ENCODE measurements around the gene GALNTL6. TPM values are rescaled to one million over a fixed set of nuclear protein-coding genes. Genes with fewer than 3 reads are reported as not detected.

Gene GALNTL6
- total and polyA plus RNA-seq, 2 experiments from 2014 or later, result 0.38 to 0.40 TPM

DNA sequence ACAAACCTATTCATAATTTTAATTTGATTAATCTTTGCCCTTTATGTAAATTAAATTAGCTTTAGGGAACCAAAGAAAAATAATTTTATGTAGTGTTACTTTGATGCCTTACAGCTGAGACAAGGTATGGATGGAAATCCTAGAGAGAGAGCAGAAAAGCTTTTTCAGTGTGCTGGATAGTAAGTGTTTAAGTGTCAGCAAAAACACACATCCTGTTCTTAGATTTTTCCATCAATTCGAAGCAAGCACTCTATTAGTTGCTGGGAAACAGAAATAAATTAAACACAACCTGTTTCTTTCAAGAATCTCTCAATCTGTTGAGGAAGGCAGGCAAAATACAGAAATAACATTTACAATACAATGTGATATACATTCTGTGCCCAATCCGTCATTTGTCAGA lies 327.8 kb downstream of the GALNTL6 start:
- no peak overlapping the region for H3K4me3 ChIP-seq
- H3K4me3 Mint-ChIP-seq, result no peak overlapping the region
- DNase-seq (ENCODE audit: low spot score) (no peak), ATAC-seq (no peak)
- H3K36me3 Mint-ChIP-seq (ENCODE audit: low read depth), result no peaks in the 10 kb centered on the region
- H3F3A ChIP-seq (replicated peaks; ENCODE audit: low read depth), result no peaks in the 10 kb centered on the region
- H3K27ac ChIP-seq (ENCODE audit: low read depth), result no peak overlapping the region
- H3K4me1 ChIP-seq (ENCODE audit: insufficient read depth), result no peaks in the 10 kb centered on the region
- H4K20me1 ChIP-seq (replicated peaks; ENCODE audit: insufficient read depth), result no peaks in the 10 kb centered on the region
- H3K4me2 ChIP-seq, result no peak overlapping the region
- no peaks in the 10 kb centered on the region for H3K4me1 Mint-ChIP-seq
- H3K79me2 ChIP-seq (replicated peaks; ENCODE audit: insufficient read depth), result no peaks in the 10 kb centered on the region
- no peak overlapping the region for H2AFZ ChIP-seq
- no peaks in the 10 kb centered on the region for H3K9me3 Mint-ChIP-seq
- no peaks in the 10 kb centered on the region for H3K36me3 ChIP-seq (ENCODE audit: insufficient read depth)
- no peaks in the 10 kb centered on the region for H3K27me3 Mint-ChIP-seq (ENCODE audit: insufficient read depth, low read depth, poor library complexity)
- no peak overlapping the region for H3K27ac Mint-ChIP-seq
- H3K27me3 ChIP-seq (ENCODE audit: insufficient read depth), result no peaks in the 10 kb centered on the region
- H3K9me2 ChIP-seq (ENCODE audit: insufficient read depth), result no peaks in the 10 kb centered on the region
- TF ChIP-seq EZH2 (IDR thresholded peaks at IDR 0.05; ENCODE audit: low read depth, unreplicated experiment), result no peak
- no peak for TF ChIP-seq ZNF331 (CRISPR knock-in tag; IDR thresholded peaks at IDR 0.05; ENCODE audit: low read depth)
- TF ChIP-seq, protein P1, sequence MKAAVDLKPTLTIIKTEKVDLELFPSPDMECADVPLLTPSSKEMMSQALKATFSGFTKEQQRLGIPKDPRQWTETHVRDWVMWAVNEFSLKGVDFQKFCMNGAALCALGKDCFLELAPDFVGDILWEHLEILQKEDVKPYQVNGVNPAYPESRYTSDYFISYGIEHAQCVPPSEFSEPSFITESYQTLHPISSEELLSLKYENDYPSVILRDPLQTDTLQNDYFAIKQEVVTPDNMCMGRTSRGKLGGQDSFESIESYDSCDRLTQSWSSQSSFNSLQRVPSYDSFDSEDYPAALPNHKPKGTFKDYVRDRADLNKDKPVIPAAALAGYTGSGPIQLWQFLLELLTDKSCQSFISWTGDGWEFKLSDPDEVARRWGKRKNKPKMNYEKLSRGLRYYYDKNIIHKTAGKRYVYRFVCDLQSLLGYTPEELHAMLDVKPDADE (IDR thresholded peaks at IDR 0.05), result no peak
- no peak for TF ChIP-seq CREB1 (CRISPR knock-in tag; IDR thresholded peaks at IDR 0.05; ENCODE audit: low read depth)
- TF ChIP-seq STAT1 (IDR thresholded peaks at IDR 0.05; ENCODE audit: unreplicated experiment), result no peak
- TF ChIP-seq, protein P2, sequence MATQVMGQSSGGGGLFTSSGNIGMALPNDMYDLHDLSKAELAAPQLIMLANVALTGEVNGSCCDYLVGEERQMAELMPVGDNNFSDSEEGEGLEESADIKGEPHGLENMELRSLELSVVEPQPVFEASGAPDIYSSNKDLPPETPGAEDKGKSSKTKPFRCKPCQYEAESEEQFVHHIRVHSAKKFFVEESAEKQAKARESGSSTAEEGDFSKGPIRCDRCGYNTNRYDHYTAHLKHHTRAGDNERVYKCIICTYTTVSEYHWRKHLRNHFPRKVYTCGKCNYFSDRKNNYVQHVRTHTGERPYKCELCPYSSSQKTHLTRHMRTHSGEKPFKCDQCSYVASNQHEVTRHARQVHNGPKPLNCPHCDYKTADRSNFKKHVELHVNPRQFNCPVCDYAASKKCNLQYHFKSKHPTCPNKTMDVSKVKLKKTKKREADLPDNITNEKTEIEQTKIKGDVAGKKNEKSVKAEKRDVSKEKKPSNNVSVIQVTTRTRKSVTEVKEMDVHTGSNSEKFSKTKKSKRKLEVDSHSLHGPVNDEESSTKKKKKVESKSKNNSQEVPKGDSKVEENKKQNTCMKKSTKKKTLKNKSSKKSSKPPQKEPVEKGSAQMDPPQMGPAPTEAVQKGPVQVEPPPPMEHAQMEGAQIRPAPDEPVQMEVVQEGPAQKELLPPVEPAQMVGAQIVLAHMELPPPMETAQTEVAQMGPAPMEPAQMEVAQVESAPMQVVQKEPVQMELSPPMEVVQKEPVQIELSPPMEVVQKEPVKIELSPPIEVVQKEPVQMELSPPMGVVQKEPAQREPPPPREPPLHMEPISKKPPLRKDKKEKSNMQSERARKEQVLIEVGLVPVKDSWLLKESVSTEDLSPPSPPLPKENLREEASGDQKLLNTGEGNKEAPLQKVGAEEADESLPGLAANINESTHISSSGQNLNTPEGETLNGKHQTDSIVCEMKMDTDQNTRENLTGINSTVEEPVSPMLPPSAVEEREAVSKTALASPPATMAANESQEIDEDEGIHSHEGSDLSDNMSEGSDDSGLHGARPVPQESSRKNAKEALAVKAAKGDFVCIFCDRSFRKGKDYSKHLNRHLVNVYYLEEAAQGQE (IDR thresholded peaks at IDR 0.05; ENCODE audit: unreplicated experiment), result no peak

DNA sequence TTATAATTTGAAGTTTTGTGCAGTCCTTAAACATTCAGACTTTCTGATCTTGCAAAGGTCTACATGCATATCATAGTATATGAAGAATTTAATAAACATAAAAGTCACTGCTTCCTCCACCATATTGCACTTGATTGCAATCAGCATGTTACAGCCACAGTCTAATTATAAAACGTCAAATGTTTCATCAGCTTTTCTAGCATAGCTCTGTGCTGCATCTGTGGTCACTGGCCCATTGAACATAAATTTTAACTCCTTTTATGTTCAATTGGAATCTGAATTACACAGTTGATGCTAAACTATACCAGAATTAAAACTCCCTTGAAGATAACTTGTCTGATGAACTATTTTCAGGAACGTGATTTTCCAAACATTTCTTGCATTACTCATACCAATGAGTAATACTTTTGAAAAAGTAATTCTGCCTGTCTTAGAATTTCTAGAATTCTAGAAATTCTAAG lies 329.1 kb downstream of the GALNTL6 start:
- H3K79me2 ChIP-seq (replicated peaks; ENCODE audit: insufficient read depth), result no peaks in the 10 kb centered on the region
- no peaks in the 10 kb centered on the region for H3K27me3 ChIP-seq (ENCODE audit: insufficient read depth)
- ATAC-seq, result no peak
- H3K36me3 ChIP-seq (ENCODE audit: insufficient read depth), result no peaks in the 10 kb centered on the region
- no peak overlapping the region for H3K4me2 ChIP-seq
- H3K27ac ChIP-seq (ENCODE audit: low read depth), result no peak overlapping the region
- Mint-ChIP-seq H3K4me1 (no peaks in the 10 kb centered on the region), H3K27me3 (ENCODE audit: insufficient read depth, low read depth, poor library complexity) (no peaks in the 10 kb centered on the region), H3K36me3 (ENCODE audit: low read depth) (no peaks in the 10 kb centered on the region), H3K27ac (no peak overlapping the region), H3K4me3 (no peak overlapping the region), H3K9me3 (no peaks in the 10 kb centered on the region)
- H3K4me1 ChIP-seq (ENCODE audit: insufficient read depth), result no peaks in the 10 kb centered on the region
- no peak for DNase-seq (ENCODE audit: low spot score)
- H3F3A ChIP-seq (replicated peaks; ENCODE audit: low read depth), result no peaks in the 10 kb centered on the region
- H4K20me1 ChIP-seq (replicated peaks; ENCODE audit: insufficient read depth), result no peaks in the 10 kb centered on the region
- no peak overlapping the region for H2AFZ ChIP-seq
- no peaks in the 10 kb centered on the region for H3K9me2 ChIP-seq (ENCODE audit: insufficient read depth)
- no peak overlapping the region for H3K4me3 ChIP-seq
- TF ChIP-seq, protein P2 (IDR thresholded peaks at IDR 0.05; ENCODE audit: unreplicated experiment), result no peak
- TF ChIP-seq POLR2AphosphoS5 (IDR thresholded peaks at IDR 0.05; ENCODE audit: low read depth) (no peak), CREB1 (CRISPR knock-in tag; IDR thresholded peaks at IDR 0.05; ENCODE audit: low read depth) (no peak), ZNF331 (CRISPR knock-in tag; IDR thresholded peaks at IDR 0.05; ENCODE audit: low read depth) (no peak), EZH2 (IDR thresholded peaks at IDR 0.05; ENCODE audit: low read depth, unreplicated experiment) (no peak), JUNB (IDR thresholded peaks at IDR 0.05; ENCODE audit: unreplicated experiment) (no peak)
- TF ChIP-seq, protein P3, sequence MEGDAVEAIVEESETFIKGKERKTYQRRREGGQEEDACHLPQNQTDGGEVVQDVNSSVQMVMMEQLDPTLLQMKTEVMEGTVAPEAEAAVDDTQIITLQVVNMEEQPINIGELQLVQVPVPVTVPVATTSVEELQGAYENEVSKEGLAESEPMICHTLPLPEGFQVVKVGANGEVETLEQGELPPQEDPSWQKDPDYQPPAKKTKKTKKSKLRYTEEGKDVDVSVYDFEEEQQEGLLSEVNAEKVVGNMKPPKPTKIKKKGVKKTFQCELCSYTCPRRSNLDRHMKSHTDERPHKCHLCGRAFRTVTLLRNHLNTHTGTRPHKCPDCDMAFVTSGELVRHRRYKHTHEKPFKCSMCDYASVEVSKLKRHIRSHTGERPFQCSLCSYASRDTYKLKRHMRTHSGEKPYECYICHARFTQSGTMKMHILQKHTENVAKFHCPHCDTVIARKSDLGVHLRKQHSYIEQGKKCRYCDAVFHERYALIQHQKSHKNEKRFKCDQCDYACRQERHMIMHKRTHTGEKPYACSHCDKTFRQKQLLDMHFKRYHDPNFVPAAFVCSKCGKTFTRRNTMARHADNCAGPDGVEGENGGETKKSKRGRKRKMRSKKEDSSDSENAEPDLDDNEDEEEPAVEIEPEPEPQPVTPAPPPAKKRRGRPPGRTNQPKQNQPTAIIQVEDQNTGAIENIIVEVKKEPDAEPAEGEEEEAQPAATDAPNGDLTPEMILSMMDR (conservative IDR thresholded peaks at IDR 0.05; ENCODE audit: low read depth in 2 of 2), result no peak
